ENCODE results near the gene CPA3. TPM values are rescaled to one million over a fixed set of nuclear protein-coding genes. Genes with fewer than 3 reads are reported as not detected.

CPA3 gene
- total and polyA plus RNA-seq, 2 experiments from 2014 or later: 0.68 to 1.1 TPM

DNA sequence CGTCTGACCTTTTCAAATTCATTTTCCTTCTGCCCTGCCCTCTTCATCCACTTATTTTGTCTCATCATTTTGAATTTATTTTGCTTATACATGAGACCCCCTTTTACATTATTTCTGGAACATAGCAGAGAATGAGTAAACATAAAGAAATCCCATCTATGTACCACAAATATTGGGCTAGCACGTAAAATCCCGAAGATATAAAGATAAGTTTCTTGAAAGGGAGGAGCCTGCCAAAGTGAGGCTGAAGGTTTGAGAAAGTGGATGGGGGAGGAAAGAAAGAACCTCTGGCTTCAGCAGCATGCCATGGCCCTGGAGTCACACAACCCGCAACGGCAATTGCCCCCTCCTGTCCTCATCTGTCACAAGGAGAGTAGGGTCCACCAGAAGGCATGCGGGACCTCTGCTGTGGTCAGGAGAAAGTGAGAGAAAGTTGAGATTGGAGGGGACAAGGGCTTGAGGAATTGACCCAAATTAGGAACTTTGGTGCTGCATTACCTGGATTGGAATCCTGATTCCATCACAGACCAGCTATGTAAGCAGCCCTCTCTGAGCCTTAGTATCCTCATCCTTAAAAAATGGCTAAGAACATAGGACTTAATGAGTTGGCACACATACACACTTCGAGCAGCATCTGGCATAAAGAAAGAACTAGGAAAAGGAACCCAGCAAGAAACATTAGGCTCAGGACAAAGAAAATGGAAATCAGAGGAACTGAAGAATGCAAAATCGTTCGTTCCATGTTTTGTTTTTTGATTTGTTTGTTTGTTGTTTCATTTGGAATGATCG is 72.6 kb downstream of the CPA3 start:
- H4K20me1 ChIP-seq (ENCODE audit: insufficient read depth, poor library complexity, severe bottlenecking): no peaks in the 10 kb centered on the region
- TF ChIP-seq EZH2 (IDR thresholded peaks at IDR 0.05; ENCODE audit: borderline replicate concordance) (no peak), EZH2phosphoT487 (IDR thresholded peaks at IDR 0.05; ENCODE audit: low read depth, severe bottlenecking, unreplicated experiment) (no peak)
- TF ChIP-seq, protein P1, sequence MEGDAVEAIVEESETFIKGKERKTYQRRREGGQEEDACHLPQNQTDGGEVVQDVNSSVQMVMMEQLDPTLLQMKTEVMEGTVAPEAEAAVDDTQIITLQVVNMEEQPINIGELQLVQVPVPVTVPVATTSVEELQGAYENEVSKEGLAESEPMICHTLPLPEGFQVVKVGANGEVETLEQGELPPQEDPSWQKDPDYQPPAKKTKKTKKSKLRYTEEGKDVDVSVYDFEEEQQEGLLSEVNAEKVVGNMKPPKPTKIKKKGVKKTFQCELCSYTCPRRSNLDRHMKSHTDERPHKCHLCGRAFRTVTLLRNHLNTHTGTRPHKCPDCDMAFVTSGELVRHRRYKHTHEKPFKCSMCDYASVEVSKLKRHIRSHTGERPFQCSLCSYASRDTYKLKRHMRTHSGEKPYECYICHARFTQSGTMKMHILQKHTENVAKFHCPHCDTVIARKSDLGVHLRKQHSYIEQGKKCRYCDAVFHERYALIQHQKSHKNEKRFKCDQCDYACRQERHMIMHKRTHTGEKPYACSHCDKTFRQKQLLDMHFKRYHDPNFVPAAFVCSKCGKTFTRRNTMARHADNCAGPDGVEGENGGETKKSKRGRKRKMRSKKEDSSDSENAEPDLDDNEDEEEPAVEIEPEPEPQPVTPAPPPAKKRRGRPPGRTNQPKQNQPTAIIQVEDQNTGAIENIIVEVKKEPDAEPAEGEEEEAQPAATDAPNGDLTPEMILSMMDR (IDR thresholded peaks at IDR 0.05; ENCODE audit: poor library complexity): no peak
- no peaks in the 10 kb centered on the region for H3K9me3 ChIP-seq (ENCODE audit: low read depth)
- H3K79me2 ChIP-seq: no peaks in the 10 kb centered on the region
- H3K27me3 ChIP-seq: no peaks in the 10 kb centered on the region
- no peak overlapping the region for H3K4me3 ChIP-seq
- no peaks in the 10 kb centered on the region for H3K36me3 ChIP-seq (replicated peaks; ENCODE audit: insufficient read depth, low read depth)
- no peaks in the 10 kb centered on the region for H3K4me1 ChIP-seq (ENCODE audit: insufficient read depth)
- no peak for DNase-seq (ENCODE audit: low spot score)
- H3K9me2 ChIP-seq (replicated peaks; ENCODE audit: insufficient read depth): no peaks in the 10 kb centered on the region
- no peak overlapping the region for H3K27ac ChIP-seq
- 81% methylated on average over 10 of the region's 10 CpGs for WGBS (ENCODE audit: low lambda C conversion rate, missing lambda C conversion rate)
- no peak overlapping the region for H3K4me2 ChIP-seq
- no peak overlapping the region for H2AFZ ChIP-seq

DNA sequence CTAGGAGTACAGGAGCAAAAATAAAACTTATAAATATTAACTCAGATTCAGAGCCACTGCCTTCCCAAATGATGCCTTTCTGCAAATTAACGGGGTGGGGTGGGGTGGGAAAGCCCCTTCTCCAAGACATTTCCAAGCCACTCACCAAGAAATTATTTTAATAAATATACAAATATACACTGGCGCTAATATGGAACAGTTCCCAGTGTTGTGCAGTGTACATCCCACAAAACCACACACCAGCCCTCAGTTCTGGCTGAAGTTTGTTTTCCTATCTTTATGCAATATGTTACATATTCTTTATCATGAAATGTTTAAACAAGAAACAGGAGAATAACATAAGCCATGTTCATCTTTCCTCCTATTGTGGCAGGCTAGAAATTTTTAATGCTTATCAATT is 73.2 kb downstream of the CPA3 start:
- Histone ChIP-seq H3K36me3 (replicated peaks; ENCODE audit: insufficient read depth, low read depth) (no peaks in the 10 kb centered on the region), H3K27ac (no peak overlapping the region), H3K4me2 (no peak overlapping the region), H3K79me2 (no peaks in the 10 kb centered on the region), H4K20me1 (ENCODE audit: insufficient read depth, poor library complexity, severe bottlenecking) (no peaks in the 10 kb centered on the region), H3K4me1 (ENCODE audit: insufficient read depth) (no peaks in the 10 kb centered on the region), H3K27me3 (no peaks in the 10 kb centered on the region), H2AFZ (no peak overlapping the region), H3K4me3 (no peak overlapping the region), H3K9me2 (replicated peaks; ENCODE audit: insufficient read depth) (no peaks in the 10 kb centered on the region), H3K9me3 (ENCODE audit: low read depth) (no peaks in the 10 kb centered on the region)
- no peak for DNase-seq (ENCODE audit: low spot score)
- TF ChIP-seq EZH2 (IDR thresholded peaks at IDR 0.05; ENCODE audit: borderline replicate concordance) (no peak), EZH2phosphoT487 (IDR thresholded peaks at IDR 0.05; ENCODE audit: low read depth, severe bottlenecking, unreplicated experiment) (no peak)
- TF ChIP-seq, protein P1 (IDR thresholded peaks at IDR 0.05; ENCODE audit: poor library complexity): no peak
- WGBS (ENCODE audit: low lambda C conversion rate, missing lambda C conversion rate): 81% methylated on average over 2 of the region's 2 CpGs

- Histone ChIP-seq H3K4me3 (no peak overlapping the region), H3K79me2 (no peaks in the 10 kb centered on the region), H3K4me1 (ENCODE audit: insufficient read depth) (no peaks in the 10 kb centered on the region), H3K36me3 (replicated peaks; ENCODE audit: insufficient read depth, low read depth) (no peaks in the 10 kb centered on the region), H4K20me1 (ENCODE audit: insufficient read depth, poor library complexity, severe bottlenecking) (no peaks in the 10 kb centered on the region), H3K9me3 (ENCODE audit: low read depth) (no peaks in the 10 kb centered on the region), H3K27me3 (no peaks in the 10 kb centered on the region), H3K9me2 (replicated peaks; ENCODE audit: insufficient read depth) (no peaks in the 10 kb centered on the region), H3K4me2 (no peak overlapping the region), H2AFZ (no peak overlapping the region), H3K27ac (no peak overlapping the region)
- WGBS (ENCODE audit: low lambda C conversion rate, missing lambda C conversion rate): 88% methylated on average over 7 of the region's 7 CpGs
- no peak for DNase-seq (ENCODE audit: low spot score)
- TF ChIP-seq, protein P1 (IDR thresholded peaks at IDR 0.05; ENCODE audit: poor library complexity): no peak
- no peak for TF ChIP-seq EZH2phosphoT487 (IDR thresholded peaks at IDR 0.05; ENCODE audit: low read depth, severe bottlenecking, unreplicated experiment)
- no peak for TF ChIP-seq EZH2 (IDR thresholded peaks at IDR 0.05; ENCODE audit: borderline replicate concordance)
Measured at GRCh38 chr3:148938936-148939335, 73.8 kb downstream of the CPA3 start.
